GM12878 (cell line): ENCODE results near the gene TRERF1. TPM values are rescaled to one million over a fixed set of nuclear protein-coding genes. Genes with fewer than 3 reads are reported as not detected.

Experiments
- ATAC-seq: fragments of 200-7000 bp; cut with Tn5 transposase; 3 replicates; pipeline ENCODE4 v1.9.1; 2020; ENCODE audit warnings: mild to moderate bottlenecking, moderate library complexity
- BruUV-seq: library from RNA; stranded (reverse); fragments of 400-500 nt; replicated peaks from 2 replicates; lab custom pipeline; 2021; lab: Mats Ljungman, UMichigan
- CTCF ChIA-PET: fragments of 300-600 bp; sonication (Branson Sonifier 250); formaldehyde crosslinking; extraction: SDS; loops from one replicate; lab custom pipeline; 2021; ENCODE audit warnings: inconsistent platforms; lab: Yijun Ruan, JAX
- POLR2A ChIA-PET: fragments of 350-600 bp; formaldehyde crosslinking; extraction: SDS; loops from one replicate; lab custom pipeline; 2021; ENCODE audit warnings: inconsistent platforms; lab: Charles Lee
- RAD21 ChIA-PET: fragments of 300-600 bp; sonication (Branson Sonifier 250); formaldehyde crosslinking; loops from one replicate; lab custom pipeline; 2023; ENCODE audit warnings: antibody characterized with exemption; ENCODE audit not compliant: unreplicated experiment; lab: Charles Lee
- SMC1A ChIA-PET: fragments of 300-600 bp; sonication (Branson Sonifier 250); formaldehyde crosslinking; loops from one replicate; lab custom pipeline; 2023; ENCODE audit not compliant: unreplicated experiment, uncharacterized antibody; lab: Charles Lee
- DNase-seq: peaks from one replicate; pipeline ENCODE4 v3.0.0-alpha.2; 2011; ENCODE audit warnings: low read depth, low spot score
- FAIRE-seq: peaks from 3 replicates; lab custom pipeline; 2011; peaks lifted over from hg19 to GRCh38; lab: Jason Lieb, UNC
- H2AFZ ChIP-seq: 2 replicates; pipeline ENCODE4 v1.6.0; 2011; ENCODE audit warnings: low read depth, low read length, control low read depth; ENCODE audit not compliant: control insufficient read depth
- H3K27ac ChIP-seq: 2 replicates; pipeline ENCODE4 v1.5.1; 2011; ENCODE audit warnings: control low read depth; ENCODE audit not compliant: control insufficient read depth, insufficient read depth
- H3K27me3 ChIP-seq, 2 experiments: replicated peaks in 1 of 2; 2 replicates each; pipeline versions ENCODE4 v1.6.0 to v1.6.1; 2011; ENCODE audit warnings: low read length in 1 of 2; ENCODE audit not compliant: control insufficient read depth in 2 of 2, insufficient read depth in 2 of 2
- H3K36me3 ChIP-seq, 2 experiments: 2 replicates each; pipeline ENCODE4 v1.5.1; 2011; ENCODE audit warnings: low read length in 1 of 2; ENCODE audit not compliant: control insufficient read depth in 2 of 2, insufficient read depth in 2 of 2
- H3K4me1 ChIP-seq: 2 replicates; pipeline ENCODE4 v1.6.1; 2011; ENCODE audit warnings: mild to moderate bottlenecking, low read length, moderate library complexity, mixed read lengths; ENCODE audit not compliant: control insufficient read depth, insufficient read depth
- H3K4me2 ChIP-seq: 2 replicates; pipeline ENCODE4 v1.6.0; 2011; ENCODE audit warnings: control low read depth; ENCODE audit not compliant: control insufficient read depth, insufficient read depth
- H3K4me3 ChIP-seq: fragments of 200-600 bp; sonication (generic); 2 replicates; pipeline ENCODE4 v1.5.1; 2016
- H3K79me2 ChIP-seq: 2 replicates; pipeline ENCODE4 v1.6.0; 2011; ENCODE audit warnings: low read length; ENCODE audit not compliant: control insufficient read depth, insufficient read depth
- H3K9ac ChIP-seq: 2 replicates; pipeline ENCODE4 v1.8.0; 2011; ENCODE audit warnings: low read length, control low read depth, mixed read lengths; ENCODE audit not compliant: control insufficient read depth, insufficient read depth
- H3K9me3 ChIP-seq: replicated peaks from 3 replicates; pipeline ENCODE4 v1.5.1; 2011; ENCODE audit warnings: mild to moderate bottlenecking, low read length; ENCODE audit not compliant: control insufficient read depth, insufficient read depth
- H4K20me1 ChIP-seq: 2 replicates; pipeline ENCODE4 v1.6.0; 2011; ENCODE audit not compliant: control insufficient read depth, insufficient read depth
- CBX5 ChIP-seq: sonication (generic); IDR thresholded peaks from 2 replicates; pipeline ENCODE4 v1.6.1; 2016; ENCODE audit warnings: low read depth, moderate library complexity, mild to moderate bottlenecking, inconsistent platforms
- EED ChIP-seq: sonication (generic); IDR thresholded peaks from 2 replicates; pipeline ENCODE4 v1.6.1; 2016; ENCODE audit warnings: antibody characterized with exemption, low read depth
- GABPA ChIP-seq: IDR thresholded peaks from 2 replicates; pipeline ENCODE4 v1.6.1; 2014; ENCODE audit warnings: antibody characterized with exemption, low read depth, mild to moderate bottlenecking, inconsistent platforms
- KLF5 ChIP-seq: fragments of 450-650 bp; IDR thresholded peaks from 2 replicates; pipeline ENCODE4 v1.6.1; 2014; ENCODE audit warnings: mild to moderate bottlenecking; ENCODE audit not compliant: partially characterized antibody
- MTA3 ChIP-seq: IDR thresholded peaks from 2 replicates; pipeline ENCODE4 v1.6.1; 2012; ENCODE audit warnings: low read length, inconsistent platforms, borderline replicate concordance
- MXI1 ChIP-seq: fragments of 150-350 bp; IDR thresholded peaks from 2 replicates; pipeline ENCODE4 v1.6.1; 2011; ENCODE audit warnings: low read depth, mild to moderate bottlenecking, inconsistent platforms, low read length, improper control_type of control experiment
- NFIC ChIP-seq: IDR thresholded peaks from 2 replicates; pipeline ENCODE4 v1.6.1; 2012; ENCODE audit warnings: low read depth, mild to moderate bottlenecking, inconsistent platforms, low read length, moderate library complexity
- NFXL1 ChIP-seq: fragments of 450-650 bp; IDR thresholded peaks from 2 replicates; pipeline ENCODE4 v1.6.1; 2017; ENCODE audit warnings: antibody characterized with exemption, mild to moderate bottlenecking, borderline replicate concordance
- NFYA ChIP-seq: IDR thresholded peaks from 2 replicates; pipeline ENCODE4 v1.6.1; 2011; ENCODE audit warnings: low read depth, mild to moderate bottlenecking, low read length, improper control_type of control experiment, borderline replicate concordance
- NR2C1 ChIP-seq: fragments of 450-650 bp; IDR thresholded peaks from 2 replicates; pipeline ENCODE4 v1.6.1; 2017; ENCODE audit warnings: antibody characterized with exemption, mild to moderate bottlenecking, moderate library complexity
- PAX5 ChIP-seq: IDR thresholded peaks from 2 replicates; pipeline ENCODE4 v1.6.1; 2011; ENCODE audit warnings: low read depth, low read length, borderline replicate concordance
- POU2F2 ChIP-seq: IDR thresholded peaks from 3 replicates; pipeline ENCODE4 v1.6.1; 2011; ENCODE audit warnings: low read depth, mild to moderate bottlenecking, low read length, borderline replicate concordance
- RFX5 ChIP-seq: IDR thresholded peaks from 2 replicates; pipeline ENCODE4 v1.6.1; 2011; ENCODE audit warnings: low read depth, low read length, improper control_type of control experiment
- ZBED1 ChIP-seq: IDR thresholded peaks from 2 replicates; pipeline ENCODE4 v1.6.1; 2016; ENCODE audit warnings: borderline replicate concordance
- WGBS: methylation state at CpG from one replicate; pipeline ENCODE4 v1.1.6; 2016; ENCODE audit warnings: low lambda C conversion rate; ENCODE audit not compliant: insufficient replicate concordance, insufficient coverage; ENCODE audit errors: missing lambda C conversion rate; 5-methylcytosine and 5-hydroxymethylcytosine counted together
- in situ Hi-C: fragments of 300-500 bp; cut with MboI; formaldehyde crosslinking; loops from 9 replicates; pipeline ENCODE4 v1.14.3; 2018; ENCODE audit warnings: mixed read lengths
- intact Hi-C: fragments of 100-400 bp; cut with micrococcal nuclease; formaldehyde crosslinking; loops from one replicate; pipeline ENCODE4 v1.14.2; 2022; ENCODE audit not compliant: unreplicated experiment
- polyA plus RNA-seq, 11 experiments: library from polyadenylated mRNA; depleted of rRNA in 4 of 11; unstranded in 6 of 11; stranded (reverse) in 5 of 11; fragments of >200 nt; fragmentation: Nextera tagmentation in 4 of 11; fragmentation: Illumina TruSeq in 1 of 11; extraction: Ambion mirVana in 4 of 11; extraction: Trizol in 1 of 11; gene quantifications; 1 replicate in 1 of 11; 2 replicates in 10 of 11; pipeline versions ENCODE4 v1.2.1 to v1.2.3, GENCODE V29; 2011 to 2016; ENCODE audit warnings: inconsistent platforms in 2 of 11, missing spikeins in 2 of 11, low read depth in 1 of 11
- total RNA-seq, 4 experiments: library from RNA; depleted of rRNA in 3 of 4; stranded (reverse); fragments of >200 nt in 3 of 4; fragmentation: Illumina TruSeq in 1 of 4; extraction: Trizol in 1 of 4; gene quantifications; 2 replicates each; pipeline versions ENCODE4 v1.2.1 to v1.2.3, GENCODE V29; 2013 to 2021

The TRERF1 gene
- total and polyA plus RNA-seq, 10 of the 15 experiments (the other 5 are each of a cell fraction or from before 2014, with no cell fraction given): 2.2 to 19.4 (median 7.2) TPM

GRCh38 chr6:42314571-42315258 is 137.0 kb downstream of the TRERF1 start:
- WGBS: 96% methylated on average over 10 of the region's 10 CpGs
- Histone ChIP-seq H4K20me1 (no peaks in the 10 kb centered on the region), H3K27ac (no peak overlapping the region), H3K4me3 (no peak overlapping the region), H3K9me3 (no peaks in the 10 kb centered on the region), H2AFZ (no peak overlapping the region), H3K79me2 (no peaks in the 10 kb centered on the region; the same call in 1 of the 2 replicates), H3K9ac (no peak overlapping the region), H3K4me1 (peaks cover 14% of the 10 kb centered on the region), H3K36me3 (no peaks in the 10 kb centered on the region), H3K27me3 (no peaks in the 10 kb centered on the region), H3K4me2 (no peak overlapping the region)
- CTCF ChIA-PET: interaction anchor here (0.6 to 2.4 kb wide), 2 partner anchors 182 to 233 kb away, joined by 3 to 10 read pairs; no protein-coding TSS in a partner anchor
- no TSS peak for BruUV-seq
- ATAC-seq (no peak), DNase-seq (no peak), FAIRE-seq (no peak)
- TF ChIP-seq NR2C1 (no peak), ZBED1 (no peak), MXI1 (no peak), KLF5 (no peak), NFYA (no peak), POU2F2 (no peak), MTA3 (no peak), RFX5 (no peak), PAX5 (no peak), NFXL1 (no peak), CBX5 (no peak), GABPA (no peak), EED (no peak), NFIC (no peak)
- RAD21 ChIA-PET: interaction anchor here (0.6 to 1.7 kb wide), 4 partner anchors 100 to 233 kb away, joined by 3 to 5 read pairs (median 4); no protein-coding TSS in a partner anchor
- POLR2A ChIA-PET: interaction anchor here (0.8 kb wide), 1 partner anchor 114 kb away, joined by 3 read pairs; no protein-coding TSS in a partner anchor
- intact Hi-C loops: no loop called here
- in situ Hi-C loops: no loop called here
- SMC1A ChIA-PET: interaction anchor here (0.6 to 1.2 kb wide), 4 partner anchors 10 to 147 kb away, joined by 3 to 6 read pairs (median 3); no protein-coding TSS in a partner anchor
